Iris pigment epithelial cell (primary cell): ENCODE measurements around the gene RGS4.
"Not testable (repeated sequence)": the region's sequence is repeated elsewhere in the genome, so short reads cannot be mapped to it uniquely, and the experiment has no call there.

Experiments used
- DNase-seq: peaks from one replicate; pipeline ENCODE4 v3.0.0-alpha.2; 2011; ENCODE audit warnings: low read depth

The RGS4 gene

DNA sequence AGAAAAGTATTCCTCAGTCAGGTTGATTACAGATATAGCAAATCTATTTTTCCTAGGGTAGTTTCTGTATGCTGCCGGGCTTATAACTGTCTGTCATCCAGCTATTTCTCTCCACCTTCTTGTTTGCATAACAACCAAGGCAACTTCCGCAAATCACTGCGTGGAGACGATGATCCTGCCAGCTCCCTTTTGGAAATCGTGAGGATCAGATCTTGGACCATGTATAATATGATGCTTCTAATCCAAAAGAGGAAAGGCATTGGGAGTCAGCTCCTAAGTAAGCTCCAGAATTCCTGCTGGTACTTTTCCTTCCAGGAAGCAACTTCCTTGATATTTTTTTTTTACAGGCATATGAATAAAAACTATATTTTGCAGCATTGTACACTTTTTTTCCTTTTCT lies 445 bp upstream of the RGS4 start:
- peak; percentile 46 for DNase-seq

DNA sequence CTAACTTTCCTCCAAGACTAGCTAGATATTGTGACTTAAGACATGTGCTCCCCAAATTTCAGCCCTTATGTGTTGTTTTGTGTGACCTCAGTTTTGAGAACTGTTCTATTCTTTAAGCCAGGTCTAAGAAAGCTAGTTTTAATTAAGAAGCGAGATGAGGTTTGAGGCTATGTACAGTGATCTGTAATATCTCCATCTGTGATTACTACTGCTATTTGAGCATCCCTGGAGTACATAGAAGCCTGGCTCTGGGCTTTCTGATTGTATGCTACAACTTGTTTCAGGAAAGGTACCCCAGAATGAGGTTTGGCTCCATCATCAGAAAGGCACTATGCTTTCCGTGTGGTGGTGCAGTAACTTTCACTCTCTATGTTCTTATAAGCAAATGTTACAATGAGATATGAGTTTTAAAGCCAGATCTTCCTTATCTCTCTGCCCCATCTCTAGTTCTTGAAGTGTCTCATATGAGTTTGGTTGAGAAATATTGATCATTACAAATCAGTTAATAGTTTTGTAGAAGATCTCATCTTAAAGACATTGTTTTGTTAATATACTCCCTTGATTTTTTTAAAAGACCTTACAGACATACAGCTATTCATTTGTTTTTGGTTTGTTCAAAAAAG lies 605 bp downstream of the RGS4 start:
- no peak for DNase-seq

DNA sequence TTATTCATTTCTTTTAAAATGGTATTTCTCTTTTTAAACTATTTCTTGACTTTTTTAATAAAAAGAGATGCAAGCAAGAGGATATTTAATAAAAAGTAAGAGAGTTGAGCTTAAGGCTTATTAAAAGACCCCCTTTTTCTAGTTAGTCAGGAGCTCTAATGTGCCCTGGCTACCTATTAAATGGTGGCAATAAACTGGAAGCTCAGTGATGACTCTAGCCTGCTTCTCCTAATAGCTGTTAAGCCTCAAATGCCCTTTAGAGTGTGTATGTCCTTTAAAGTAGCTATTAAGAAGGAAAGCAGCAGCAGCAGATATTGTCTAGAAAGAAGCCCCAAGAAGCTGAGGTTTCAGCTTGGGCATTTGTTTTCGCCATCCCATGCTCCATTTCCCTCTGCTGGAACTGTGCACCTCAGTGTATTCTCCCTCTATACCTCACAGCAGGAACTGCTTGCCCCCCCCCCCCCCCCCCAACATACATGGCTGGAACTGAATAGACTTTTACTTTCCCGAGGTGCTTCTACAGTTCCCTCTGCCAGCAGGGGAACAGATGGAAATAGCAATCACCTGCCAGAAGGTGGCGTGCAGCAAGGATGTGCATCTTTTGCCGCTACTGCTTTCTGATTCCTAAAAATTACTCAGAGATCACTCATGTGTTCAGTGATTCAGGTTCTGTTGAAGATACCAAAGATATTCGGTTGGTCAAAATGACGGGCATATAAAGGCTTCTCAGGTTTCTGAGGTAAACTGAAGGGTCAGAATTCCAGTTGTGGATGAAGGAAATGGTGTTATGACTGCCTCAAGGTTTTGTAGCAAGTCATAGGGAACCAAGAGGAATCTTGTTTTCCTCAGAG lies 2.5 kb downstream of the RGS4 start:
- DNase-seq = peak; percentile 88

DNA sequence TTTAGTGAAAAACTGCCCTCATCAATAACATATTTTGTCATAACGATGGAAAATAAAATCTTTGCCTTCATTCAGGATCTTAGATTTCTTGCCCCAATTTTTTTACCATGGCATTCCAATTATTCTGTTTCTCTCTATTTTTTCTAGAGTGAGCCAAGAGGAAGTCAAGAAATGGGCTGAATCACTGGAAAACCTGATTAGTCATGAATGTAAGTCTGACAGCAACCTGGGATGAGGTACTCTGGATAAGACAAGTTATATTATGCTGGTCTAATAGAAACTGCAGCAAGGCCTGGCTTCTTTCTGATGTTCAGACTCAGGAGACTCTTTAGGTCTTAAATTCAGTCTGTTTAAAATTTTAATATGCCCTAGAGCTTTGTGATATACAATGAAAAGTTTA lies 3.5 kb downstream of the RGS4 start:
- peak; percentile 56 for DNase-seq

DNA sequence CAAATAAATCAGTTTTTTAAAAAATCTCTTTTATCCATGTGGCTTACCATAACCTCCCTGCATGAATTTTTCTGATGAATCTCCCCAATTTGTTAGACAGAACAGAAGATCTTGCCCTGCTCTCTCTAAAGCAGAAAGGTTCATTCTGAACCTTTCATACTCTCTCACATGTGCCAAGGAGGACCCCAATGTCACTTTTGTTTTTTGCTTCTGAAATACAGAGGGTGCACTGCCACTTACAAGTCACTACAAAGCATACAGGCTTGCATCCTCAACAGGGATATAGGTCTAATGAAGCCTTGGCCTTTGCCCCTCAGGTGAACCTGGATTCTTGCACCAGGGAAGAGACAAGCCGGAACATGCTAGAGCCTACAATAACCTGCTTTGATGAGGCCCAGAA lies 4.8 kb downstream of the RGS4 start:
- DNase-seq = no peak

DNA sequence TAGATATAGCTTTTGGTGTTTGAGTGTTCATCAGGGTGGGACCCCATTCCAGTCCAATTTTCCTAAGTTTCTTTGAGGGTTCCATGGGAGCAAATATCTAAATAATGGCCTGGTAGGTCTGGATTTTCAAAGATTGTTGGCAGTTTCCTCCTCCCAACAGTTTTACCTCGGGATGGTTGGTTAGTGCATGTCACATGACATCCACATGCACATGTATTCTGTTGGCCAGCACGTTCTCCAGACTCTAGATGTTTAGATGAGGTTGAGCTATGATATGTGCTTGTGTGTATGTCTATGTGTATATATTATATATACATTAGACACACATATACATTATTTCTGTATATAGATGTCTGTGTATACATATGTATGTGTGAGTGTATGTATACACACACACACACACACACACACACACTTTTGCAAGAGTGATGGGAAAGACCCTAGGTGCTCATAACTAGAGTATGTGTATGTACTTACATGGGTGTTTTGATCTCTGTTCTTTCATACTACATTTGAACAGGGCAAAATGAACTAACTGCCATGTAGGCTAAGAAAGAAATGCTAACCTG lies 5.6 kb downstream of the RGS4 start:
- no peak for DNase-seq

DNA sequence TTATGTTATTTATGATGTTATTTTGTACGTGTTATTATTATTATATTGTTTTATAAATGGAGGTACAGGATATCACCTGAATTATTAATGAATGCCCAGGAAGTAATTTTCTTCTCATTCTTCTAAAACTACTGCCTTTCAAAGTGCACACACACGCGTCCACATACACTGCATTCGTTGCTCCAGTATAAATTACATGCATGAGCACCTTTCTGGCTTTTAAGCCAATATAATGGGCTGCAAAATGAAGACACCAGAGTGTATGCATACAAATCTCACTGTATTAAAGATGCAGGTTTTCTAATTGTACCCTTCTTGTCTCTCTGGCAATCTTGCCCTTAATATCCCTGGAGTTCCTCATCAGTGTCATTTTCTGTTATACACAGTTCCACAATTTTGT lies 6.9 kb downstream of the RGS4 start:
- DNase-seq = no peak

DNA sequence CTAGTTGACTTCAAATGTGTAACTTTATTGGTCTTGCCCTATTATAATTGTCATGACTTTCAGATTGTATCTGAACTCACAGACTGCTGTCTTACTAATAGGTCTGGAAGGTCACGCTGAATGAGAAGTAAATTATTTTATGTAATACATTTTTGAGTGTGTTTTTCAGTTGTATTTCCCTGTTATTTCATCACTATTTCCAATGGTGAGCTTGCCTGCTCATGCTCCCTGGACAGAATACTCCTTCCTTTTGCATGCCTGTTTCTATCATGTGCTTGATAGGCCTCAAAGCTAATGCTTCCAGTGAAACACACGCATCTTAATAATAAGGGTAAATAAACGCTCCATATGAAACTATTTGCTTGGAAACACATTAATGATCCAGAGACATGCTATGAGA lies 7.3 kb downstream of the RGS4 start:
- DNase-seq = no peak

DNA sequence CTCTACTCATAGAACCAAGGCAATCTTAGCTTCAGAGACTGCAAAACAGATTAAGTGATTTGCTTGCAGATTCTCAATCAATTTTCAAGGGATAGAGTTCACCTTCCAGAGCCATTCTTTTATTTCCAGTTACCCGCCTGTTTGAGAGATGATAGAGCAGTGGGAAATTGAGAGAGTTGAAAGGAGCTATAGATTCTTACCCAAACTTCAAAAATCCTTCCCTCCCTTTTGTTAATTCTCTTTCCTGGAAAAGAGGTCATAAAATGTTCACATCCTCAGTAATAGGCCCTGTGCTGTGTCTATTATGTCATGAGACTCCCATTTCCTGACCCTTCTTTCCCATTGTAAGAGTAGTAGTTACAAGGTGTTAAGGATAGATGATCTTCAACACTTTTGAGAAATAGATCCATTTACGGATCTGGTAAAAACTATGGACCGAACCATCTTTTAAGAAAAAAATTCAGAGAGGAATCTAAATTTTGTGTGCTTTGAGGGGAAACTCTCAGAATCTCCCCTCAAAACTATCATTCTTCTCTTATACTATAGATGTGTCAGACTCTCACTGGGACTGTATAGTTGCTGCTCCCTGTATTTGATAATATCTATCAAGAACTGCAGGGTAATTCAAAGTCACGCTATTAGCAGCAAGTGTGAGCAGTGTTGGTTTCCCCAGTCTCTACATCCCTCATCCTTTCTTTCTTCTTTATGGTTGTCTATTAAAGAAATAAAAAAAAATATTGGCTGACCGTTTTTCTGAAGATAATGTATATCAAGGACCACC lies 8.0 kb downstream of the RGS4 start:
- DNase-seq = no peak

DNA sequence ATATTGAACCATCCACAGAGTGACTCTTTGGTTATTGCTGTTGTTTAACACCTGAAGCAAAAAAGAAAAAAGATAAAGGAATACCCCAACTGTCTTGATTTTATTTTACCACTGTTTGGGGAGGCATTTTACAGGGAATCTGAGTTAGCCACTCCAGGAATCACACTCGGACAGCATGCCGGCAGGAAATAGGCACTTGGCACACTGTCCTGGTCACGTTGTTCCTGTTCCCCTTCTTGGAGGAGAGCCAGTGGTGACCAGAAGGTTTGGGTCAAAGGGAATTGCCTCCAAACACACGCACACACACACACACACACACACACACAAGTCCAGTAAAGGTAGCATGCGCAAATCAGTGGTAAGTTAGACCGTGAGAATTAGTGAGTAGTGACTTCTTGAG lies 13.8 kb downstream of the RGS4 start:
- DNase-seq = no peak

DNA sequence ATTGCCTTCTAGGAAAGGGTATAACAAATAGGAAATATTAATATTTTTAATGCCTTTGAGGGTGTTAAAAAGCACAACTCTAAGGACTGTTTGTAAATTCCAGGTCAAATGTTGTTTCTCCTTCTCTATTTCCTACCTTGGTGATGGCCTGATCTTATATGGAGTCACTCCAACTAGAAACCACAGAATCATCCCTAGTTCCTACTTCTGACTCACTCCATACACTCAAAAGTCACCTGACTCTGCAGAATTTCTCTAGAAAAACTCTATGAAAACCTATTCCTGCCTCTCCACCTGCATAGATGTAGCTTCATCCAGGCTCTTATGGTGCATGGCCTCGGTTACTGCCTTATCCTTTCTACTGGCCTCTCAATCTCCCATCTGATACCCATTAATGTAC lies 14.5 kb downstream of the RGS4 start:
- DNase-seq = peak; percentile 78

DNA sequence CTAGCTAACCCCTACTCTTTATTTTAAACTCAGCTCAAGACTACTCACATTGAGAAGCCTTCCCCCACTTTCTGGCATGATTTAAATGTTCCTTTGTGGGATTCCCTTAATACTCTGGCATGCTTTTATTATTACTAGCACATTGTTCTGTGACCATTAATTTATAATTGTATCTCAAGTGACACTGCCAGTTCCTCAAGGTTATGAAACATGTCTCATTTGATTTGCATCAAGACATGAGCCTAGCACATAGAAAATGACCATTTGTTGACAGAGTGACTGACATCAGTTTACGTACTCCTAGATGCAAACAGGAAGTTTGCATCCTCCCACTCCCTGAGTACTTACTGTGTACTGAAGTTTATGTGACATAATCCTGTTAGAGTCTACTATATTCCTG lies 15.2 kb downstream of the RGS4 start:
- peak; percentile 77 for DNase-seq

DNA sequence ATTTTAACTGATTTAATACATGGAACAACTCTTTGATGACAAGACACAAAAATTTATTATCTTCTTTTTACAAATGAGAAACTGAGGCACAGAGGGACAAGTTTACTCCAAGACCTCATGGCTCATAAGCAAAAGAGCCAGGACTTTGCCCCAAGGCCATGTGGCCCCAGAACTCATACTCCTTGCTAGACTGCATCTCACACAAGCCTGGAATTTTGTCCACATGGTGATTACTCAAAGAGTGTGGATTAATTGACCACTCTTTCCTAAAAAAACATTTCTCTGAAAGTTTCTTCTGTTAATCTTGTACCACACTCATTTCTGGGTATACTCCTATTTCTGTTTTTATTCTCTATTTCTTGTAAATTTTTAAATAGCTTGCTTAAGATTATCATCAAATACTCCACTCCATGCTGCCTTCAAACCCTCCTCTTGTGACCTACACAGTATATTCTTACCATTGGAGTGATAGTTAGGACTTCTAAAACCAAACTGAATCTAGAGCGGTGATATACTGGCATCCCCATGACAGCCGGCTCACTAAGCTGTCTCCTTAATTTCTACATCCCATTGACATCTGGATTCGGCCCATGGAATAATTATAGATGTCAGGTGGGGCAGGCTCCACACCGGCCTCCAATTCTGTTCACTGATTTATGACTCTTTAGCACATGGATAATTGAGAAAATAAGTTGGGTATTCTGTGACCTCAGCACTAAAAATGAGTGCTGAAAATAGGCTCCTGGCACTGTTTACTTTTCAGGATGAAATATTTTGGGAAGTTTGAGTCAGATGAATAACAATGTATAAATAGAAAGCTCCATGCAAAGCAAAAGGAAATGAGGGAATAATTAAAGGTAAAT lies 16.1 kb downstream of the RGS4 start:
- peak; percentile 36 for DNase-seq

DNA sequence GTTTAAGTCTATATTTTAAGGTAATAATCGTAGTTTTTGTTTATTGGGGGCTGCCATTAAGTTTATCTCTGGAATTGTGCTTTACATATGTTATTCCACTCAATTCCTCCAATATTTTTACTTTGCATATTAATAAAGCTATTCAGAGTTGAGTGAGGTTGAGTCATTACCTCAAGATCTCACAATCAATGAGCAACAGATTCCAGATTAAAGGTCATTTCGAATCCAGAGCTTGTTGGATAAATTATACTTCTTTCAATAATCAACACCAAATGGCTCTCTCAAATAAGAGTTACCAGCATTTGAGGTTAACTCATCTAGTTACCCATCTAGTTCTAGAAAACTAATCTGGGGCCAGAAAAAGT lies 16.7 kb downstream of the RGS4 start:
- peak; percentile 46 for DNase-seq

DNA sequence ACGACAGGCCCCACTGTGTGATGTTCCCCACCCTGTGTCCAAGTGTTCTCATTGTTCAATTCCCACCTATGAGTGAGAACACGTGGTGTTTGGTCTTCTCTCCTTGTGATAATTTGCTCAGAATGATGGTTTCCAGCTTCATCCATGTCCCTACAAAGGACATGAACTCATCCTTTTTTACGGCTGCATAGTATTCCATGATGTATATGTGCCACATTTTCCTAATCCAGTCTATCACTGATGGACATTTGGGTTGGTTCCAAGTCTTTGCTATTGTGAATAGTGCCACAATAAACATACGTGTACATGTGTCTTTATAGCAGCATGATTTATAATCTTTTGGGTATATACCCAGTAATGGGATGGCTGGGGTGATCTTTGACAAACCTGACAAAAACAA lies 20.0 kb downstream of the RGS4 start:
- DNase-seq = not testable (repeated sequence)

DNA sequence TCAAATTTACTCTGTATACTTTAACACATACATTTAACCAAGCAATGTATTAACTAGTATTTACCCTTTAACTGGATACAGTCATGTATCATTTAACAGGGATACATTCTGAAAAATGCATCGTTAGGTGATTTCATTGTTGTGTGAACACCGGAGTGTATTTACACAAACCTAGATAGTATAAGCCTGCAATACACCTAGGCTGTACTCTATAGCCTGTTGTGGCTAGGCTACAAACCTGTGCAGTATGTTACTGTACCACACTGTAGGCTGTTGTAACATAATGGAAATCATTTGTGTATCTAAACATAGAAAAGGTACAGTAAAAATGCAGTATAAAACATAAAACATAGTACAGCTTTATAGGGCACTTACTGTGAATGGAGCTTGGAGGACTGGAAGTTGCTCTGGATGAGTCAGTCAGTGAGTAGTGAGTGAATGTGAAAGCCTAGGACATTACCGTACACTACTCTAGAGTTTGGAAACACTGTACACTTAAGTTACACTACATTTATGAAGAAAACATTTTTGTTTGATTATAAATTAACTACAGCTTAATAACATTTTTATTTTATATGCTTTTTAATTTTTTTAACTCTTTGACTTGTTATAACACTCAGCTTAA lies 21.3 kb downstream of the RGS4 start:
- DNase-seq = peak; percentile 81

DNA sequence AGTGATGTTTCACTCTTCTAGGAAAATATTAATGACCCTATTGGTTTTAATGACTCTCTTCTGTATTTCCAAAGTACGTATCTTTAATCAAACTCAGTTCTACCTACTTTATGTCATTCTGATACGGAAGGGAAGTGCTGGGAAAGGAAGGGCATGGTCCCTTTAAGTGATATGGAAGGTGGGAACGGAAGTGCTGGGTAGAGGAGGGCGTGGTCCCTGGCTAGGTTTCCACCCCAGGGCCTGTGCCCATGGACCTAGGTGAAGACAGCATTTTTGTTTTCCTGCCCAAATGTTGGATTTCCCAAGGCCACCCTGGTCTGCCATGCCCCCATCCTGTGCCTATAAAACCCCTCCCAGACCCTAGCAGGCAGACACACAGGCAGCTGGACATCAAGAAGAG lies 24.0 kb downstream of the RGS4 start:
- DNase-seq = no peak

DNA sequence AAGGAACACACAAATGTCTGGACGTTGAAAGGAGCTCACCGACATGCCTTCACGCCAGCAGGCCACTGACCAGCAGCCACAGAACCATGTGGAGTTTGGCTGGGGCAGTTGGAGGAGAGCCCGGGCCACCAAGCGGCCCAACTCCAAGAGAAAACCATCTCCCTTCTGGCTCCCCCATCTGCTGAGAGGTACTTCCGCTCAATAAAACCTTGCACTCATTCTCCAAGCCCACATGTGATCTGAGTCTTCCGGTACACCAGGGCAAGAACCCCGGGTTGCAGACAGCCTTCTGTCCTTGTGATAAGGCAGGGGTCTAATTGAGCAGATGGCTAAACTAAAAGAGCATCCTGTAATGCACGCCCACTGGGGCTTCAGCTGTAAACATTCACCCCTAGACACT lies 24.4 kb downstream of the RGS4 start:
- no peak for DNase-seq

DNA sequence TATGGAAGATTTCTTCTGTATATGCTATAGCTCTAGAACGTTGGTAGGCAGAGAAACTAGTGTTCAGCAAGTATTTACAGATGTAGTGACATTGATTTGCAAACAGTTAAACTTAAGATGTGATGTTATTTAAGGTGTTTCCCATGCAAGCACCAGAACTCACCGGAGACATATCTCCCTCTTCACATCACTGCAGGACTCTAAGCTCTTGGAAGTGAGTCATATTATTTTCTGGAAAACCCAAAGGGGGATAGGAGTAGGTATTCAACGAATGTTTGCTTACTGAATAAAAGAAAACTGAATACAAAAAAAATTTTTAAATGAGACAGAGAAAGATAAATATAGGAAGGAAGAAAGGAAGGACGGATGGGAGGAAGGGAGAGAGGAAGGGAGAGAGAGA lies 25.0 kb downstream of the RGS4 start:
- DNase-seq = no peak

DNA sequence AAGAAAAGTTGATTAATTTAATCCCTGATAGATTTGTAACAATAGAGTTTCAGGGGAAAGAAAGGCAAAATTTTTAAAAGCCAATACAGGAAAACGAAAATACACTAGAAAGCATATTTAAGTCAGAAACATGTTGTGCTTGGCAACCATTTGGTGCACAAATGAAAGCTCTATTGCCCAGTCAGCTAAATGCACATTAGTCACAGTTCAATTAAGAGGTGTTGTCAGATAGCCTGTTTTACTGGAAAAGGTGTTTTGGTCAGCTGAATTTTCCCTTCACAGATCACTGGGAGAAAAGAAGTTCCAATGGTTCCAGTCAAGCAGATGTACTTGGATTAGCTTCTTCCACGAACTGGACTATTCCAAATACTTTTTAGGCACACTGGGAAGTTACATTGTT lies 25.4 kb downstream of the RGS4 start:
- DNase-seq = no peak

DNA sequence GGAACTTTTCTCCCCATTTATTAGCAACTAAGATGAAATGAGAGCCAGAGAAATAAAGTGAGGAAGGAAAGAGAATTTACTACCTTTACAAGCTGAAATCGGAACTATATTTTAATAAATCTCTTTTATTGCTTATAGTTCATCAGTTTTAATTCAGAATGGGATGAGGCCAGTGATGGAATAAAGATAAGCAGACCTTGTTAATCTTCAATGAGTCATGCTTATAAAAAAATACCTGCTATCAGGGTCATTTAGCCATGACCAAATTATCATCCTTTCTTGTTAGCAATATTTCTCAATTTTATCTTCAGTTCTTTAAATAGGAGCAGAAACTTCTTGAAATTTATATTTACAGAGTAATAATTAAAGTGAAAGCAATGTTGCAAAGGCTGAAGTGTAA lies 26.1 kb downstream of the RGS4 start:
- no peak for DNase-seq
